B cell (primary cell): ENCODE data around the gene SRPRB. TPM values are rescaled to one million over a fixed set of nuclear protein-coding genes. Genes with fewer than 3 reads are reported as not detected.

ENCODE experiments used
- ATAC-seq: fragments of 200-7000 bp; cut with Tn5 transposase; one replicate; pipeline ENCODE4 v1.10.0; 2021; ENCODE audit warnings: low read depth, mild to moderate bottlenecking, moderate number of reproducible peaks, moderate library complexity
- CTCF ChIA-PET: fragments of 350-600 bp; sonication (Branson Sonifier 250); formaldehyde crosslinking; loops from one replicate; lab custom pipeline; 2021; ENCODE audit warnings: antibody characterized with exemption, inconsistent platforms; lab: Charles Lee
- POLR2A ChIA-PET: fragments of 350-600 bp; sonication (Branson Sonifier 250); formaldehyde crosslinking; loops from one replicate; lab custom pipeline; 2021; ENCODE audit warnings: antibody characterized with exemption; lab: Charles Lee
- DNase-seq: peaks from one replicate; pipeline ENCODE4 v3.0.0; 2013
- H2AFZ ChIP-seq: 2 replicates; pipeline ENCODE4 v1.6.1; 2012; ENCODE audit warnings: mild to moderate bottlenecking, low read depth, low read length; ENCODE audit not compliant: insufficient read depth, poor library complexity, severe bottlenecking
- H3K27ac ChIP-seq, 2 donors: 1 replicate in 1 of 2; 2 replicates in 1 of 2; pipeline ENCODE4 v1.5.1; 2012 to 2013; ENCODE audit warnings: low read length in 2 of 2, mild to moderate bottlenecking in 2 of 2, moderate library complexity in 1 of 2
- H3K27me3 ChIP-seq, 4 experiments: fragments of 200-600 bp in 1 of 4; sonication (generic) in 1 of 4; replicated peaks in 1 of 4; 1 replicate in 2 of 4; 2 replicates in 2 of 4; pipeline versions ENCODE4 v1.6.1 to v1.7.0; 2013 to 2016; ENCODE audit warnings: low read length in 3 of 4, mild to moderate bottlenecking in 2 of 4, mixed read lengths in 1 of 4, moderate library complexity in 1 of 4; ENCODE audit not compliant: insufficient read depth in 4 of 4, control insufficient read depth in 3 of 4; ENCODE audit errors: control extremely low read depth in 1 of 4
- H3K36me3 ChIP-seq, 2 experiments: replicated peaks in 1 of 2; 1 replicate in 1 of 2; 2 replicates in 1 of 2; pipeline versions ENCODE4 v1.6.1 to v1.7.1; 2013; ENCODE audit warnings: low read length in 1 of 2; ENCODE audit not compliant: insufficient read depth in 2 of 2, control insufficient read depth in 1 of 2; ENCODE audit errors: control extremely low read depth in 1 of 2, extremely low read depth in 1 of 2
- H3K4me1 ChIP-seq, 2 donors: fragments of 200-600 bp in 1 of 2; sonication (generic) in 1 of 2; 1 replicate in 1 of 2; 2 replicates in 1 of 2; pipeline versions ENCODE4 v1.5.1 to v1.6.1; 2013 to 2017; ENCODE audit warnings: low read length in 2 of 2; ENCODE audit not compliant: control insufficient read depth in 2 of 2, insufficient read depth in 2 of 2
- H3K4me2 ChIP-seq: replicated peaks from 2 replicates; pipeline ENCODE3; 2012; ENCODE audit warnings: mild to moderate bottlenecking, low read depth, low read length; ENCODE audit not compliant: poor library complexity, severe bottlenecking
- H3K4me3 ChIP-seq, 5 experiments: fragments of 200-600 bp in 1 of 5; sonication (generic) in 1 of 5; 1 replicate in 3 of 5; 2 replicates in 2 of 5; pipeline versions ENCODE4 v1.5.1 to v1.7.0; 2011 to 2016; ENCODE audit warnings: low read length in 4 of 5, mild to moderate bottlenecking in 4 of 5, low read depth in 2 of 5, control low read depth in 1 of 5, moderate library complexity in 1 of 5; ENCODE audit not compliant: insufficient read depth in 1 of 5; ENCODE audit errors: control extremely low read depth in 1 of 5, extremely low read depth in 1 of 5
- H3K79me2 ChIP-seq: fragments of 200-600 bp; sonication (generic); one replicate; pipeline ENCODE4 v1.6.0; 2016; ENCODE audit warnings: low read length; ENCODE audit not compliant: control insufficient read depth, insufficient read depth
- H3K9ac ChIP-seq: fragments of 200-600 bp; sonication (generic); 2 replicates; pipeline ENCODE4 v1.6.1; 2017; ENCODE audit warnings: mild to moderate bottlenecking, low read length, moderate library complexity
- H3K9me3 ChIP-seq, 3 donors: one replicate each; pipeline versions ENCODE4 v1.6.1 to v1.7.1; 2013; ENCODE audit warnings: low read length in 2 of 3; ENCODE audit not compliant: control insufficient read depth in 2 of 3, insufficient read depth in 1 of 3; ENCODE audit errors: control extremely low read depth in 1 of 3
- H4K20me1 ChIP-seq: 2 replicates; pipeline ENCODE4 v1.6.0; 2012; ENCODE audit warnings: mild to moderate bottlenecking, low read length; ENCODE audit not compliant: insufficient read depth, control insufficient read depth, poor library complexity, severe bottlenecking
- H3K27ac Mint-ChIP-seq: one replicate; pipeline ENCODE4 v1.8.0; 2021; ENCODE audit warnings: mixed read lengths
- H3K27me3 Mint-ChIP-seq: one replicate; pipeline ENCODE4 v1.8.0; 2021; ENCODE audit warnings: mixed read lengths
- H3K4me1 Mint-ChIP-seq: one replicate; pipeline ENCODE4 v1.8.0; 2021; ENCODE audit warnings: mixed read lengths
- H3K4me3 Mint-ChIP-seq: one replicate; pipeline ENCODE4 v1.8.0; 2021; ENCODE audit warnings: mixed read lengths
- H3K9me3 Mint-ChIP-seq: one replicate; pipeline ENCODE4 v1.8.0; 2022; ENCODE audit warnings: mixed read lengths; ENCODE audit not compliant: insufficient read depth
- CTCF ChIP-seq: fragments of 200-600 bp; IDR thresholded peaks from one replicate; pipeline ENCODE4 v1.8.0; 2022; ENCODE audit warnings: antibody characterized with exemption, mild to moderate bottlenecking
- EZH2 ChIP-seq: IDR thresholded peaks from 2 replicates; pipeline ENCODE4 v1.6.1; 2012; ENCODE audit warnings: borderline replicate concordance, low read depth, mild to moderate bottlenecking, moderate library complexity, low read length; ENCODE audit not compliant: insufficient read depth, poor library complexity, severe bottlenecking
- WGBS: methylation state at CpG from one replicate; pipeline ENCODE4 v1.1.5; 2013; ENCODE audit warnings: missing lambda C conversion rate; ENCODE audit not compliant: insufficient coverage; 5-methylcytosine and 5-hydroxymethylcytosine counted together
- intact Hi-C: fragments of 100-400 bp; cut with micrococcal nuclease; formaldehyde crosslinking; loops from one replicate; pipeline ENCODE4 v1.10.0; 2022
- polyA plus RNA-seq: library from polyadenylated mRNA; depleted of rRNA; stranded (reverse); fragments of >200 nt; gene quantifications from 2 replicates; pipeline ENCODE4 v1.2.3, GENCODE V29; 2012
- total RNA-seq, 2 donors: library from RNA; stranded (reverse); fragments of 120-200 nt in 1 of 2; gene quantifications; 1 replicate in 1 of 2; 2 replicates in 1 of 2; pipeline versions ENCODE4 v1.2.3 to v1.2.4, GENCODE V29; 2013 to 2022

The SRPRB gene
- total and polyA plus RNA-seq, 2 donors (not counting 1 experiment from before 2014, with no cell fraction given), result 10.1 to 28.8 TPM

GRCh38 chr3:133862161-133862560, 56.5 kb downstream of the SRPRB start:
- H3K27ac Mint-ChIP-seq, result no peak overlapping the region
- H3K4me1 ChIP-seq, result no peaks in the 10 kb centered on the region
- no peak overlapping the region for H3K27ac ChIP-seq
- no peak overlapping the region for H3K4me3 ChIP-seq
- H2AFZ ChIP-seq, result no peak overlapping the region
- H3K9ac ChIP-seq, result no peak overlapping the region
- intact Hi-C loops, result no loop called here
- no peaks in the 10 kb centered on the region for H4K20me1 ChIP-seq
- DNase-seq (no peak), ATAC-seq (no peak)
- no peaks in the 10 kb centered on the region for H3K36me3 ChIP-seq
- peaks cover 5% of the 10 kb centered on the region for H3K27me3 Mint-ChIP-seq
- CTCF ChIA-PET, result no interaction called here
- no peaks in the 10 kb centered on the region for H3K27me3 ChIP-seq
- H3K9me3 ChIP-seq, result no peaks in the 10 kb centered on the region
- H3K4me1 Mint-ChIP-seq, result no peaks in the 10 kb centered on the region
- TF ChIP-seq EZH2 (no peak), CTCF (no peak)
- H3K79me2 ChIP-seq, result no peaks in the 10 kb centered on the region
- no peaks in the 10 kb centered on the region for H3K9me3 Mint-ChIP-seq
- H3K4me3 Mint-ChIP-seq, result no peak overlapping the region
- H3K4me2 ChIP-seq, result no peak overlapping the region
- POLR2A ChIA-PET, result no interaction called here
- 89% methylated on average over 4 of the region's 4 CpGs for WGBS

DNA sequence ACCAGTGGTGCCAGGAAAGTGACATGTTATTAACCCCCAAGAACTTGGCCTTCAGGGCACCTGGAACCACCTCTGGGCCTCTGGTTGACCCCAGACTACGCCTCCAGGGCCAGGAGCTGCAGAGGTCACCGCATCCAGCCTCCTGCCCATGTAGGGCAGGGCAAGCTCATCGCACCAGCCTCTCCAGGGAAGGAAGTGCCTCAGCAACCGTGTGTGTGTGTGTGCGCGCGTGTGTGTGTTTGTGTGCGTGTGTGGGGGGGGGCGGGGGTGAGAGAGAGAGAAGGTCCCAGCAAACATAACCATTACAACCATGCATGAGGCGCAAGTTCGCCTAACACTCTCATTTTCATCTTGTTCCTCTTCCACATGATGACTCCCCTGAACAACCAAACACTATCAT, 58.3 kb downstream of the SRPRB start:
- no peaks in the 10 kb centered on the region for H3K4me1 ChIP-seq
- no peak for TF ChIP-seq EZH2
- TF ChIP-seq CTCF, result no peak
- ChIA-PET POLR2A (no interaction called here), CTCF (no interaction called here)
- 91% methylated on average over 2 of the region's 11 CpGs for WGBS
- Mint-ChIP-seq H3K27ac (no peak overlapping the region), H3K9me3 (no peaks in the 10 kb centered on the region), H3K27me3 (peaks cover 18% of the 10 kb centered on the region), H3K4me3 (no peak overlapping the region), H3K4me1 (no peaks in the 10 kb centered on the region)
- intact Hi-C loops, result no loop called here
- no peaks in the 10 kb centered on the region for H3K36me3 ChIP-seq
- no peak for ATAC-seq
- H3K79me2 ChIP-seq, result no peaks in the 10 kb centered on the region
- no peaks in the 10 kb centered on the region for H3K9me3 ChIP-seq
- no peaks in the 10 kb centered on the region for H3K27me3 ChIP-seq
- no peak overlapping the region for H3K27ac ChIP-seq
- H3K4me2 ChIP-seq, result no peak overlapping the region
- H3K4me3 ChIP-seq, result no peak overlapping the region
- no peak for DNase-seq
- H3K9ac ChIP-seq, result no peak overlapping the region
- H2AFZ ChIP-seq, result no peak overlapping the region
- no peaks in the 10 kb centered on the region for H4K20me1 ChIP-seq
